ENCODE results near the gene TBCA.

The TBCA gene

DNA sequence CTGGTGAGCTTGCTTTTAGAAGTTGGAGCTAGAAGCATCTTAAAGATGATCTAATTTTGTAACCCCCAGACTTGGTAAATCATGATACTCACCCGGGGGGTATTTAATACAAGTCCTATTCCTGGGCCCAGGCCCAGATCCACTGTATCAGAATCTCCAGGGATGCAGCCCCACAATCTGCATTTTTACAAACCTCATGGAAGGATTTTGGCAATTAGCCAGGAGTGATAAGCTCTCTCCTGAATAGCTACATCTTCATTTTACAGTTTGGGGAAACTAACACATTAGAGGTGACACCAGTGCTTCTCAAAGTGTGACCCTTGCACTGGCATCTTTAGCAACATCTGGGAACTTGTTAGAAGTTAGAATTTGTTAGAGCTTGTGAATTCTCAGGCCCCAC is 106.5 kb downstream of the TBCA start:
- H3K9me3 Mint-ChIP-seq: peaks cover 3% of the 10 kb centered on the region
- H3K27ac Mint-ChIP-seq: no peak overlapping the region
- H3K36me3 Mint-ChIP-seq (ENCODE audit: low read depth): no peaks in the 10 kb centered on the region
- H3K4me1 Mint-ChIP-seq: no peaks in the 10 kb centered on the region
- TF ChIP-seq, protein P1, sequence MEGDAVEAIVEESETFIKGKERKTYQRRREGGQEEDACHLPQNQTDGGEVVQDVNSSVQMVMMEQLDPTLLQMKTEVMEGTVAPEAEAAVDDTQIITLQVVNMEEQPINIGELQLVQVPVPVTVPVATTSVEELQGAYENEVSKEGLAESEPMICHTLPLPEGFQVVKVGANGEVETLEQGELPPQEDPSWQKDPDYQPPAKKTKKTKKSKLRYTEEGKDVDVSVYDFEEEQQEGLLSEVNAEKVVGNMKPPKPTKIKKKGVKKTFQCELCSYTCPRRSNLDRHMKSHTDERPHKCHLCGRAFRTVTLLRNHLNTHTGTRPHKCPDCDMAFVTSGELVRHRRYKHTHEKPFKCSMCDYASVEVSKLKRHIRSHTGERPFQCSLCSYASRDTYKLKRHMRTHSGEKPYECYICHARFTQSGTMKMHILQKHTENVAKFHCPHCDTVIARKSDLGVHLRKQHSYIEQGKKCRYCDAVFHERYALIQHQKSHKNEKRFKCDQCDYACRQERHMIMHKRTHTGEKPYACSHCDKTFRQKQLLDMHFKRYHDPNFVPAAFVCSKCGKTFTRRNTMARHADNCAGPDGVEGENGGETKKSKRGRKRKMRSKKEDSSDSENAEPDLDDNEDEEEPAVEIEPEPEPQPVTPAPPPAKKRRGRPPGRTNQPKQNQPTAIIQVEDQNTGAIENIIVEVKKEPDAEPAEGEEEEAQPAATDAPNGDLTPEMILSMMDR (IDR thresholded peaks at IDR 0.05; ENCODE audit: unreplicated experiment in 3 of 3): no peak
- peaks cover 7% of the 10 kb centered on the region for H3K27me3 Mint-ChIP-seq (ENCODE audit: low read depth)
- no peak overlapping the region for H3K4me3 Mint-ChIP-seq

DNA sequence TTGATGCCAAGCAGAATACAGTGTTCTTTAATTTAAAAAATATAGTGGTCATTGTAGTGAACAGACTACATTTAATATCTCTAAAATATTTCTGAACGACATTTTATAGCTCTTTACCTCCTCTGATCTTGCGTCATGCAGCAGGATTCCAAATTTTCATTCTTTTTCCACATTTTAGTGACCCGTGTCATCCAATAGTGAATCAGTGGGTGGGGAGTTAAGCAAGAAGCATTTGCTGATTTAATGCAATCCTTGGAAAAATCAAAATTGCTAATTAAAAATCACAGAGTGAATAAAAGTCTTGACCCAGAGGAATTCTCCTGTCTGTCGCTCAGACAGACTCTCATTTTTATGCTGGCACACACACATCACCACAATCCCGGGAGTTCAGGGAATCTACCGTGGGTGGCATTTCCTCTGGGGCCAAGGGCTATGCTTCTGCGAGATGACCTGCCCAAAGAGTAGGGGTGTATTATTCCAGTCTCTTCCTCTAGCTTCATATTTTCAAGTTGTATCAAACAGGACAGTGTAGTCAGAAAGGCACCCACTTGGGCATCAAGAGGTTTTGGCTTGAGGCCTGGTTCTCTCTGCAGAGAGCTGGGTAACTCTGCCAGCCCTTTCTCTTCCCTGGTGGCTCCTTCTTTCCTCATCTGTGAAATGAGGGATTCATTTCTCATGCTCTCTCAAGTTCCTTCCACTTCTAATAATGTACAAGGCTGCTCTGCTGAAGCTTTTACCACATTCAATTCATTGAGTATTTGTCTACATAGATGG is 112.9 kb downstream of the TBCA start:
- H3K4me3 Mint-ChIP-seq: no peak overlapping the region
- H3K9me3 Mint-ChIP-seq: peaks cover 1% of the 10 kb centered on the region
- TF ChIP-seq, protein P1 (IDR thresholded peaks at IDR 0.05; ENCODE audit: unreplicated experiment in 3 of 3): no peak
- no peak overlapping the region for H3K27ac Mint-ChIP-seq
- H3K36me3 Mint-ChIP-seq (ENCODE audit: low read depth): no peaks in the 10 kb centered on the region
- H3K27me3 Mint-ChIP-seq (ENCODE audit: low read depth): peaks cover 3% of the 10 kb centered on the region
- peaks cover 7% of the 10 kb centered on the region for H3K4me1 Mint-ChIP-seq

DNA sequence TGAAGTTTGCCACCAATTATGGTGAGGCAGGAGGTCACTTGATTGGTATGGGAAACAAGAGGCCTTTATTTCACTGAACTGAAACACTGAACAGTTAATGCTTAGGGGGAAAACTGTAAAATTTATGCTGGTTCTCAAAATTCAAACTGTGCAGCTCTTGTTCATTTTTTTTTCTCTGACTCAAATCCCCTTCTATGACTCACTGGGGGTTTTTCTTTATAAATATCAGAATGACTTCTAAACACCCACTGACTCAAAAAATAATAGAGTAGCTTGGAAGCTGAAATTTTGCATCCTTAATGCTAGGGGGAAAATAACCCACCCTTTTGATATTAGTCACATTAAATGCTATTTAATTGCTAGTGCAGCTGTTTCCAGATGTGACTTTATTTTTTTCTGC is 113.5 kb downstream of the TBCA start:
- TF ChIP-seq, protein P1 (IDR thresholded peaks at IDR 0.05; ENCODE audit: unreplicated experiment in 3 of 3): no peak
- H3K36me3 Mint-ChIP-seq (ENCODE audit: low read depth): no peaks in the 10 kb centered on the region
- peaks cover 3% of the 10 kb centered on the region for H3K27me3 Mint-ChIP-seq (ENCODE audit: low read depth)
- H3K4me3 Mint-ChIP-seq: no peak overlapping the region
- H3K9me3 Mint-ChIP-seq: peaks cover 5% of the 10 kb centered on the region
- no peak overlapping the region for H3K27ac Mint-ChIP-seq
- H3K4me1 Mint-ChIP-seq: peaks cover 7% of the 10 kb centered on the region

DNA sequence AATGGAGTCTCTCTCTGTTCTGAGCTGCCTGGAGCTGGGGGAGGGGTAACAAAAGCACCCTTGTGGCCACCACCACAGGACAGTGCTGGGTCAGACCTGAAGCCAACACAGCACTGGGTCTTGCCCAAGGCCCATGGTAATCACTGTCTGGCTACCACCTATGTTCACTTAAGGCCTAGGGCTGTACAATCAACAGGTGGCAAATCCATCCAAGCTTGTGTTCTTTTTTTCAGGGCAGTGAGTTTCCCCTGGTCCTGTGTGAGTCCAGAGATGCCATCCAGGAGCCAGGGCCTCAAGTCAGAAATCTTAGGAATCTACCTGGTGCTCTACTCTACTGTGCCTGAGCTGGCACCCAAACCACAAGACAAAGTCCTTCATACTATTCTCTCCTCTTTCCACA is 117.5 kb downstream of the TBCA start:
- H3K27me3 Mint-ChIP-seq (ENCODE audit: low read depth): peaks cover 25% of the 10 kb centered on the region
- peaks cover 5% of the 10 kb centered on the region for H3K9me3 Mint-ChIP-seq
- H3K4me1 Mint-ChIP-seq: peaks cover 7% of the 10 kb centered on the region
- TF ChIP-seq, protein P1 (IDR thresholded peaks at IDR 0.05; ENCODE audit: unreplicated experiment in 3 of 3): no peak
- no peak overlapping the region for H3K27ac Mint-ChIP-seq
- no peak overlapping the region for H3K4me3 Mint-ChIP-seq
- no peaks in the 10 kb centered on the region for H3K36me3 Mint-ChIP-seq (ENCODE audit: low read depth)

DNA sequence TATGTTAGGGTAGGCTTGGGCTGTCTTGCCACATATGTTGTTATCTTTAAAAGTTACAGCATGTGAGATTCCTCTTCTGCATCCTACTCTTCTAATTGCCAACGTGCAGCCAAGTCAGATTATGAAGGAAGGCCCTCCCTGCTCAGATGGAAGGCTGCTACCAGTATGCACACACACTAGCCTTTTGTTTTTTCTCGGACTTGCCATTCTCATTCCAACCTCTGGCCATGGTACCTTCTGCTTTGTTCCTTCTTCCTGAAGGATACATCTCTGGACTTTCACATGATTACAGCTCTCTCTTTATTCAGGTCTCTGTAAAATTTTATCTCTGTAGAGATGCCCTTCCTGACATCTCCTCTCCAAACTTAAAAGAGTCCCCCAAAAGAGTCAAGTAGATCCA is 124.8 kb downstream of the TBCA start:
- Mint-ChIP-seq H3K36me3 (ENCODE audit: low read depth) (no peaks in the 10 kb centered on the region), H3K4me3 (no peak overlapping the region), H3K4me1 (no peaks in the 10 kb centered on the region), H3K27me3 (ENCODE audit: low read depth) (peaks cover 83% of the 10 kb centered on the region), H3K9me3 (no peaks in the 10 kb centered on the region), H3K27ac (no peak overlapping the region)
- TF ChIP-seq, protein P1 (IDR thresholded peaks at IDR 0.05; ENCODE audit: unreplicated experiment in 3 of 3): no peak

DNA sequence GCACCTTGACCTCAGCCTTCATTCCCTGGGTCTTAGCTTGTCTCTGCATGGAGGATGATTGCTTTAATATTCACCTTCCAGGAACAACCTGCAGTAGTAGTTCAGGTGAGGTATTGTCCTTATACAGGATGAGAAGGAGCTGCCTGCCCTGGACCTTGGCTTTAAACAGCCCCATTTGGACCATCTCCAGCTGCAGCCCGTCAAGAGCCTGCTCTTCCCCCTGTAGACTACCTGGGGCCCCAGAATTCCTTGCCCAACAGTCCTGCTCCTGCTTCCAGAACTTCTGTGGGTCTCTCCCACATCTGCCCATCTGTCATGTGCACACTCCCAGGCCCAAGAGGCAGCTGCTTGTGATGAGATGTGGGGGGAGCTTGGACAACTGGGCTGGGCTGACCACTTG is 125.5 kb downstream of the TBCA start:
- Mint-ChIP-seq H3K27ac (no peak overlapping the region), H3K4me3 (no peak overlapping the region), H3K4me1 (no peaks in the 10 kb centered on the region), H3K9me3 (no peaks in the 10 kb centered on the region), H3K36me3 (ENCODE audit: low read depth) (no peaks in the 10 kb centered on the region), H3K27me3 (ENCODE audit: low read depth) (peaks cover 85% of the 10 kb centered on the region)
- TF ChIP-seq, protein P1 (IDR thresholded peaks at IDR 0.05; ENCODE audit: unreplicated experiment in 3 of 3): no peak

Measured in nephron (organoid).